Measurements from ENCODE around the gene KCNE3. TPM values are rescaled to one million over a fixed set of nuclear protein-coding genes. Genes with fewer than 3 reads are reported as not detected.

KCNE3 gene
- total and polyA plus RNA-seq, 2 of the 13 experiments (the other 11 are each of a cell fraction or from before 2014, with no cell fraction given): 0.33 to 2.2 TPM

GRCh38 chr11:74492974-74493790 lies 25.8 kb upstream of the KCNE3 start, which contains the start of gene LIPT2 (continued):
- TF ChIP-seq ZBTB40 (IDR thresholded peaks at IDR 0.05) (no peak), ZBTB40 (CRISPR knock-in tag; IDR thresholded peaks at IDR 0.05) (peak; percentile 82; the same call in 1 of the 2 replicates), ZNF20 (CRISPR knock-in tag; IDR thresholded peaks at IDR 0.05) (no peak), ZNF275 (CRISPR knock-in tag; IDR thresholded peaks at IDR 0.05; ENCODE audit: borderline replicate concordance) (peak; percentile 98), ZNF878 (CRISPR knock-in tag; IDR thresholded peaks at IDR 0.05) (no peak), ZNF530 (CRISPR knock-in tag; IDR thresholded peaks at IDR 0.05; ENCODE audit: low read depth) (no peak), BATF2 (CRISPR knock-in tag; IDR thresholded peaks at IDR 0.05) (no peak), KLF13 (CRISPR knock-in tag; IDR thresholded peaks at IDR 0.05) (no peak), BCL6 (CRISPR knock-in tag; IDR thresholded peaks at IDR 0.05) (no peak; the same call in 1 of the 2 replicates), ZNF33B (CRISPR knock-in tag; IDR thresholded peaks at IDR 0.05) (peak; percentile 80; the same call in 1 of the 2 replicates), ZNF841 (CRISPR knock-in tag; IDR thresholded peaks at IDR 0.05; ENCODE audit: borderline replicate concordance) (no peak), MXD4 (CRISPR knock-in tag; IDR thresholded peaks at IDR 0.05) (peak; percentile 85; the same call in 1 of the 2 replicates), YEATS2 (CRISPR knock-in tag; IDR thresholded peaks at IDR 0.05; ENCODE audit: borderline replicate concordance) (peak; percentile 47; the same call in 1 of the 2 replicates), ZNF850 (CRISPR knock-in tag; conservative IDR thresholded peaks at IDR 0.05) (no peak), ZNF691 (CRISPR knock-in tag; IDR thresholded peaks at IDR 0.05; ENCODE audit: borderline replicate concordance, low read depth) (peak; percentile 91; the same call in 1 of the 2 replicates)

All from HepG2 (cell line).